DOHH2 (cell line): Measurements from ENCODE around the gene RBPJ.

ENCODE experiments used
- CTCF ChIP-seq: fragments of 200-600 bp; sonication (generic); IDR thresholded peaks from one replicate; pipeline ENCODE4 v1.5.1; 2014; ENCODE audit warnings: antibody characterized with exemption, mild to moderate bottlenecking, low read depth, low read length; ENCODE audit not compliant: poor library complexity, severe bottlenecking
- EZH2phosphoT487 ChIP-seq: fragments of 200-600 bp; sonication (generic); IDR thresholded peaks from 2 replicates; pipeline ENCODE4 v1.6.1; 2017; ENCODE audit warnings: borderline replicate concordance, mild to moderate bottlenecking, antibody characterized with exemption, low read length, moderate library complexity, mixed read lengths

GRCh38 chr4:26322346-26322745 is 1.5 kb downstream of the RBPJ start:
- TF ChIP-seq CTCF (no peak), EZH2phosphoT487 (no peak)
